ENCODE results near the gene PTPRH.

- TF ChIP-seq NRF1 (conservative IDR thresholded peaks at IDR 0.05 in 1 of 2, IDR thresholded peaks at IDR 0.05 in 1 of 2), result no peak
- no peak for TF ChIP-seq IRF1 (CRISPR knock-in tag; IDR thresholded peaks at IDR 0.05; ENCODE audit: borderline replicate concordance)
- TF ChIP-seq PBX2 (CRISPR knock-in tag; IDR thresholded peaks at IDR 0.05; ENCODE audit: low read depth), result no peak
- TF ChIP-seq PBX2 (tag; conservative IDR thresholded peaks at IDR 0.05; ENCODE audit: low read depth), result no peak
- TF ChIP-seq THRA (IDR thresholded peaks at IDR 0.05), result no peak
- no peak for TF ChIP-seq ETS1 (conservative IDR thresholded peaks at IDR 0.05; ENCODE audit: control insufficient read depth, low read depth, low read length)
- TF ChIP-seq ZKSCAN1 (IDR thresholded peaks at IDR 0.05; ENCODE audit: low read depth, low read length), result no peak
- no peak for TF ChIP-seq MYBL2 (IDR thresholded peaks at IDR 0.05; ENCODE audit: low read depth)
- TF ChIP-seq MYBL2 (CRISPR knock-in tag; IDR thresholded peaks at IDR 0.05; ENCODE audit: borderline replicate concordance), result no peak
- no peak for TF ChIP-seq HDGF (IDR thresholded peaks at IDR 0.05)
- TF ChIP-seq ZNF12 (CRISPR knock-in tag; IDR thresholded peaks at IDR 0.05), result no peak
- TF ChIP-seq ARHGAP35 (IDR thresholded peaks at IDR 0.05; ENCODE audit: partially characterized antibody), result no peak
- no peak for TF ChIP-seq NFIC (IDR thresholded peaks at IDR 0.05)
Observed at GRCh38 chr19:55193481-55193880, 15.8 kb downstream of the PTPRH start.

Data from K562 (cell line).